ENCODE data around the gene AHNAK2. TPM values are rescaled to one million over a fixed set of nuclear protein-coding genes. Genes with fewer than 3 reads are reported as not detected.

Gene AHNAK2
- total RNA-seq, 1 experiment from 2014 or later: 30.8 TPM

DNA sequence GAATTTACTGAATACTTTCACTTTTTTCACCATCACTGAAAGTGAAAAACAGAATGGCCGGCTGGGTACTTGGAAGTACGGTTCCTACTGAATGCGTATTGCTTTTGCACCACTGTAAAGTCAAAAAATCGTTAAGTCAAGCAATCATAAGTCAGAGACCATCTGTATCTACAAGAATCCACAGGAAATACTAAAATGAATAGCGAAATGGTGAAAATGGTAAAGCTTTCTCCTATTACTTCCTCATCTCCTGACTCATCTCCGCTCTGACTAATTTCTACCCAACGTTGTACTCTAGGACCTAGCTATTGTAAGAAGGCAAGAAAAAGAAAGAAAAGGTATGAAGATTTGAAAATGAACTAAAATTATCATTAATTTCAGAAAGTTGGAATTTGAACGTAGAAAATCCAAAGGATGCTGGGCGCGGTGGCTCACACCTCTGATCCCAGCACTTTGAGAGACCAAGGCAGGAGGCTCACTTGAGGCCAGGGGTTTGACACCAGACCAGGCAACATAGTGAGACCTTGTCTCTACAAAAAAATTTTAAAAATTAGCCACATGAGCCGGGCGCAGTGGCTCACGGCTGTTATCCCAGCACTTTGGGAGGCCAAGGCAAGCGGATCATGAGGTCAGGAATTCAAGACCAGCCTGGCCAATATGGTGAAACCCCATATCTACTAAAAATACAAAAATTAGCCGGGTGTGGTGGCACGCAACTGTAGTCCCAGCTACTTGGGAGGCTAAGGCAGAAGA lies 48.0 kb upstream of the AHNAK2 start:
- H3K27me3 ChIP-seq (ENCODE audit: insufficient read depth, low read depth): no peaks in the 10 kb centered on the region
- peak overlapping the region; percentile 38 for H3K4me2 ChIP-seq
- peak in 1 of 2 experiments; percentile 55 for DNase-seq
- H3K36me3 ChIP-seq (ENCODE audit: low read depth): peaks cover 4% of the 10 kb centered on the region; the same call in 1 of the 2 replicates
- peaks cover 17% of the 10 kb centered on the region for H3K79me2 ChIP-seq (ENCODE audit: low read depth)
- TF ChIP-seq, protein P1, sequence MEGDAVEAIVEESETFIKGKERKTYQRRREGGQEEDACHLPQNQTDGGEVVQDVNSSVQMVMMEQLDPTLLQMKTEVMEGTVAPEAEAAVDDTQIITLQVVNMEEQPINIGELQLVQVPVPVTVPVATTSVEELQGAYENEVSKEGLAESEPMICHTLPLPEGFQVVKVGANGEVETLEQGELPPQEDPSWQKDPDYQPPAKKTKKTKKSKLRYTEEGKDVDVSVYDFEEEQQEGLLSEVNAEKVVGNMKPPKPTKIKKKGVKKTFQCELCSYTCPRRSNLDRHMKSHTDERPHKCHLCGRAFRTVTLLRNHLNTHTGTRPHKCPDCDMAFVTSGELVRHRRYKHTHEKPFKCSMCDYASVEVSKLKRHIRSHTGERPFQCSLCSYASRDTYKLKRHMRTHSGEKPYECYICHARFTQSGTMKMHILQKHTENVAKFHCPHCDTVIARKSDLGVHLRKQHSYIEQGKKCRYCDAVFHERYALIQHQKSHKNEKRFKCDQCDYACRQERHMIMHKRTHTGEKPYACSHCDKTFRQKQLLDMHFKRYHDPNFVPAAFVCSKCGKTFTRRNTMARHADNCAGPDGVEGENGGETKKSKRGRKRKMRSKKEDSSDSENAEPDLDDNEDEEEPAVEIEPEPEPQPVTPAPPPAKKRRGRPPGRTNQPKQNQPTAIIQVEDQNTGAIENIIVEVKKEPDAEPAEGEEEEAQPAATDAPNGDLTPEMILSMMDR (conservative IDR thresholded peaks at IDR 0.05): no peak
- no peak for TF ChIP-seq EZH2 (IDR thresholded peaks at IDR 0.05; ENCODE audit: low read depth)
- H3K9me3 ChIP-seq (ENCODE audit: insufficient read depth, low read depth): no peaks in the 10 kb centered on the region
- H4K20me1 ChIP-seq (ENCODE audit: insufficient read depth): no peaks in the 10 kb centered on the region
- peaks cover 57% of the 10 kb centered on the region for H3K4me1 ChIP-seq (replicated peaks; ENCODE audit: insufficient read depth)
- H3K9me2 ChIP-seq (ENCODE audit: insufficient read depth): no peaks in the 10 kb centered on the region
- intact Hi-C loops (cut with micrococcal nuclease; ENCODE audit: unreplicated experiment): no loop called here
- H3F3A ChIP-seq (ENCODE audit: insufficient read depth, low read depth): peaks cover 56% of the 10 kb centered on the region
- peak overlapping the region; percentile 95 for H3K27ac ChIP-seq
- no peak overlapping the region for H2AFZ ChIP-seq
- H3K4me3 ChIP-seq: no peak overlapping the region
- BruUV-seq (replicated peaks): no TSS peak
- POLR2A ChIA-PET (ENCODE audit: unreplicated experiment): interaction anchor here (0.6 kb wide), 1 partner anchor 52 kb away, joined by 3 read pairs; no protein-coding TSS in a partner anchor
- CTCF ChIA-PET: no interaction called here

DNA sequence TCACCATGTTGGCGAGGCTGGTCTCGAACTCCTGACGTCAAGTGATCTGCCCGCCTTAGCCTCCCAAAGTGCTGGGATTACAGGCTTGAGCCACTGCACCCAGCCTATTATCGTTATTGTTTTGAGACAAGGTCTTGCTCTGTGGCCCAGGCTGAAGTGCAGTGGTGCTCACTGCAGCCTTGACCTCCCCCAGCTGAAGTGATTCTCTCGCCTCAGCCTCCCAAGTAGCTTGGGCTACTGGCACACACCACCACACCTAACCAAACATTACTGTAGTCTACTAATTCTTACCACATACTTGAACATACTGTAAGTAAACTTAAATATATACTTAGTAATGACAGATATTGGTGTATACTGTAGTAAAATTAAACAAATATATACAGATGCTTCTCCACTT lies 47.3 kb upstream of the AHNAK2 start:
- H2AFZ ChIP-seq: no peak overlapping the region
- H4K20me1 ChIP-seq (ENCODE audit: insufficient read depth): no peaks in the 10 kb centered on the region
- H3K27ac ChIP-seq: peak overlapping the region; percentile 95
- H3K4me1 ChIP-seq (replicated peaks; ENCODE audit: insufficient read depth): peaks cover 57% of the 10 kb centered on the region
- no peak for TF ChIP-seq EZH2 (IDR thresholded peaks at IDR 0.05; ENCODE audit: low read depth)
- TF ChIP-seq, protein P1 (conservative IDR thresholded peaks at IDR 0.05): no peak
- DNase-seq: no peak
- H3K27me3 ChIP-seq (ENCODE audit: insufficient read depth, low read depth): no peaks in the 10 kb centered on the region
- H3K36me3 ChIP-seq (ENCODE audit: low read depth): peaks cover 4% of the 10 kb centered on the region; the same call in 1 of the 2 replicates
- H3K4me2 ChIP-seq: peak overlapping the region; percentile 38
- POLR2A ChIA-PET (ENCODE audit: unreplicated experiment): no interaction called here
- H3F3A ChIP-seq (ENCODE audit: insufficient read depth, low read depth): peaks cover 55% of the 10 kb centered on the region
- no peaks in the 10 kb centered on the region for H3K9me3 ChIP-seq (ENCODE audit: insufficient read depth, low read depth)
- CTCF ChIA-PET: no interaction called here
- H3K9me2 ChIP-seq (ENCODE audit: insufficient read depth): no peaks in the 10 kb centered on the region
- H3K79me2 ChIP-seq (ENCODE audit: low read depth): peaks cover 19% of the 10 kb centered on the region
- no peak overlapping the region for H3K4me3 ChIP-seq
- no TSS peak for BruUV-seq (replicated peaks)
- intact Hi-C loops (cut with micrococcal nuclease; ENCODE audit: unreplicated experiment): no loop called here

DNA sequence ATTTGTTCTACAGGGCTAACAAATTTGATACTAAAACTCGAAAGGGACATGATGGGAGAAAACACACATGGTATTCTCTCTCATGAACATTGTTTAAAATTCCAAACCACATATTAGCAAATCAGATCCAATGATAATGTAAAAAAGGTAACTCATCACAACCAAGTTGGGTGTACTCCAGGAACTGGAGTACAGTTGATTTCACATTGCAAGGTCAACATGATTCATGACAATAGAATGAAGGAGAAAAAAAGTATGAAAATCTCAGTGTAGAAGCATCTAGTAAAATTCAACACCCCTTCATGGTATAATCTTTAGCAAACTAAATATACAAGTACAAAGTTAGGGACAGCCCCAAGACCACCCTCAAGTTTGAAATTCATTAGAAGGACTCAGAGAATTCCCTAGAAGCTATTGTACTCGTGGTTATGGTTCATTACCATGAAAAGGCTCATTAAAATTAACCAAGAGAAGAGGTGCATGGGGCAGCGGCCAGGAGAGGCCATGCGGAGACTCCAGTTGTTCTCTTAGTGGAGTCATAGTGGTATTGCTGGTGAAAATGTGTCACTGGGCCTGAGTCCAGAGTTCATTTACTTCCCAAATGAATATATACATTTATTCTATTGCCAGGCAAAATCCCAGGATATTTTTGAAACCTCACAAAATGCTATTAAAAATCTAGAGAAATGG lies 45.8 kb upstream of the AHNAK2 start:
- Histone ChIP-seq H3K9me3 (ENCODE audit: insufficient read depth, low read depth) (no peaks in the 10 kb centered on the region), H3K4me1 (replicated peaks; ENCODE audit: insufficient read depth) (peaks cover 67% of the 10 kb centered on the region), H4K20me1 (ENCODE audit: insufficient read depth) (no peaks in the 10 kb centered on the region), H3K36me3 (ENCODE audit: low read depth) (peaks cover 4% of the 10 kb centered on the region; the same call in 1 of the 2 replicates), H3K79me2 (ENCODE audit: low read depth) (peaks cover 34% of the 10 kb centered on the region), H3K27ac (peak overlapping the region; percentile 95), H2AFZ (no peak overlapping the region), H3K4me3 (no peak overlapping the region; the same call in 1 of the 2 replicates), H3K4me2 (peak overlapping the region; percentile 96), H3F3A (ENCODE audit: insufficient read depth, low read depth) (peaks cover 61% of the 10 kb centered on the region), H3K27me3 (ENCODE audit: insufficient read depth, low read depth) (no peaks in the 10 kb centered on the region), H3K9me2 (ENCODE audit: insufficient read depth) (no peaks in the 10 kb centered on the region)
- ChIA-PET POLR2A (ENCODE audit: unreplicated experiment) (no interaction called here), CTCF (no interaction called here)
- intact Hi-C loops (cut with micrococcal nuclease; ENCODE audit: unreplicated experiment): no loop called here
- TF ChIP-seq EZH2 (IDR thresholded peaks at IDR 0.05; ENCODE audit: low read depth): no peak
- TF ChIP-seq, protein P1 (conservative IDR thresholded peaks at IDR 0.05): no peak
- no TSS peak for BruUV-seq (replicated peaks)
- peak in 1 of 2 experiments; percentile 86 for DNase-seq
